ENCODE results near the gene DMWD.
A peak's percentile ranks its signal among the peaks of the same experiment; 100 is the strongest.
"Not testable (repeated sequence)": the region's sequence is repeated elsewhere in the genome, so short reads cannot be mapped to it uniquely, and the experiment has no call there.

The DMWD gene

DNA sequence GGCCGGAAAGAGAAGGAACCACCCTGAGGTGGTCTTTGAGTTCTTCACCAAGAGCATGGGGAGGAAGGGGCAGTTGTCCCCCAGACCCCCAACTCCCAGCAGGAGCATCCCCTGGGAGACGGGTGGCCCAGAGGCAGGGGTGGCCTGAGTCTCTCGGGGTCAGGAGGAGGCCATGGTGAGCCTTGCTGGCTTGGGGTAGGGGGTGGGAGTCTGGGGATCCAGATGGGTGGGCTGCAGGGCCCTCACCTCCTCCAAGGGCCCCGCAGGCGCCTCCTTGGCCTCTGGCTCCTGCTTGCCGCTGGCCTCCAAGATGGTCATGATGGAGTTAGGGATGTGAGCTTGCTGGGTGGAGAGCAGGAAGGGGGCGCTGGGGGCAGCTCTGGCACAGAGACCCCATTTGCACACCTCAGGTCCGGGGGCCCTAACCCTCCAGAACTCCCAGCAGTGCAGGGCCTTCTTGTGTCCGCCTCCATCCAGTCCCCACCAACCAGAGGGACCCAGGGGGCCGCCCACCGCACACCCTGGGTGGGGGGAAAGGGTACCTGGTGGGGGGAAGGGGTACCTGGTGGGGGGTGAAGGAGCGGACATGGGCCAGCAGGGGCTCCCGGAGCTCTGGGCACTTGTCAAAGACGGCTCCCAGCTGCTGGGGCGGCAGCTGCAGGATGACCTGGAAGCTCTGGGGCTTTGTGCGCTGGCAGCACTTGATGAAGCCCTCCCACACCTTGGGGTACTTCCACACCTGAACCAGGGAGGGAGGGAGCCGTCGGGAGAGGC, 23.8 kb upstream of the DMWD start:
- no peak for DNase-seq (ENCODE audit: low spot score)

DNA sequence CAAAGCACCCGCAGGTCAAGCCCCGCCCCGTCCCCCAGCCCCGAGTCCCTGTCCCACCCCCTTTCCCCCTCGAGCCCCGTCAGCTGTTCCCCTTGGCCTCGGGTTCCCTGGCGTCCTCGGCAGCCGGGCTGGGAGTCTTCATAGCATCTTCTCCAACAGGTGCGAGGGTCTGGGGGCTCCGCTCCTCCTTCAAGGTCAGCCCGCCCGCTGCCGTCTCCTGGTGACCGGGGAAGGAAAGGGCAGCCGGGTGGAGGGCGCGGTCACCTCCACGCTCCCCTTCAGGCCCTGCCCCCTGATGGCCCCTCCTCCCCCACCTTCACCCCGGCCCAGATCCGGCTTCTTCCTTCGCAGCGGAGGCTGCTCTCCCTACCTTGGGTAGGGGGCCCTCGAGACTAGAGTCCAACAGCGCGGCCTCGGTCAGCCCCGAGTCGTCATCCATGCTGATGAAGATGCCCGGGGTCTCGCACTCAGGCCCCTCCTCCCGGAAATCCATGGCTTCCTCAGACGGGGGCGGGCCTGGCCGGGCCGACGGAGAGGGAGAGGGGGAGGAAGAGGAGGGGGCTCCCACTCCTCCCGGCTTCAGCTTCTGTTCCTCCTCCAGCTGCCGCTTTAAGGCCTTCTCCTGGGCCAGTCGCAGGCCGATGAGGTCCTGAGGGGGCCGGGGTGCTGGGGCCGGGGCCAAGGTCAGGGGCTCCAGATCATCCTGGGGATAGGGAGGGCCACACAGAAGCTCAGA, 23.0 kb upstream of the DMWD start:
- DNase-seq (ENCODE audit: low spot score): no peak

DNA sequence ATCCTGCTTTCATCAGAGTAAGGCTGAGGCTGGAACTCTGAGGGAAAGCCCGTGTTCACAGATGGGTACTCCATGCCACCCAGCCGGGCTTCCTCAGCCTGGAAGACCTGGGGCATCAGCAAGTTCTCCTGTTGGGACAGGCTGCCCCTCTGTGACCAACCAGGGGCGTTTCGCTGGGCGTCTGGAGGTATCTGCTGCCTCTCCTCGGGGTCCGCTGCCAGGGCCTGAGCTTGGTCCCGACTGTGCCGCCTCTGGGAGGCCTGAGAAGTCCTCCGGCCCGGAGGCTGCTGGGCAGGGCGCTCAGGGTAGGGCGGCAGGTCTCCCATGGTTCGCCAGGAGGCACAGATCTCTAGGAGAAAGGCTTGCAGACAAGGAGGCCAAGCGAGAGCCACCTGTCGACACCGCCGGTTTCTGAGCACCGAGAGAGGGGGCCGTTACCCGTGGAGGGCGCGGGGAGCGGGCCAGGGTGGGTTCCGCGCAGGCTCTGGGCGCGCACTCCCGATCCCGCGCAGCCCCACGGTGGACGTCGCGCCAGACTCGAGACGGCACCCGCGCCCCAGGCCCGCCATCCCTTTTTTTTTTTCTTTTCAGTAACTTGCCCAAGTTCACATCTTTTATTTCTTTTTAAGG, 22.3 kb upstream of the DMWD start, which contains the start of gene RSPH6A:
Gene RSPH6A (minus strand): TSS at position 458 of the 630 bp plus-strand sequence. CDS start 132 bp downstream, at position 326.
- DNase-seq (ENCODE audit: low spot score): no peak

- DNase-seq (ENCODE audit: low spot score): no peak
Observed at GRCh38 chr19:45814166-45814780, 21.6 kb upstream of the DMWD start.

GRCh38 chr19:45812297-45812696, 19.7 kb upstream of the DMWD start:
- DNase-seq (ENCODE audit: low spot score): no peak

DNA sequence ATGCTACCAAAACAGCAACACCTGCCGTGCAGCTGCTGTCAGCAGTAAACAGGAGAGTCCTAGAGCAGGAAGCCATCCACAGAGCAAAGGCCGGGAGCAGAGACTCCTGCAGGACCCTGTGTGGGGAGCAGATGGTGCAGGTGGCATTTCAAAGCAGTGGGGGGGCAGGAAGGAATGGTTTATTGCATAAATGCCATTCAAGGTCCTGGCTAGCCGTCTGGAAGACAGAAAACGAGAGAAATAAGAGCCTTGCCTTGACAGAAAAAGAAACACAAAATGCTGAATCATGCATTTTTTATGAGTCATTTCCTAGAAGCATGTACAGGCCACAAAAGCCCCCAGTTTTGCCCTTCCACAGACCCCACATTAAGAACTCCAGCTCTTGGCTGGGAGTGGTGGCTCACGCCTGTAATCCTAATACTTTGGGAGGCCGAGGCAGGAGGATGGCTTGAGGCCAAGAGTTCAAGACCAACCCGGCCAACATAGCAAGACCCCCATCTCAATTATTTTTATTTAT, 17.1 kb upstream of the DMWD start:
- DNase-seq (ENCODE audit: low spot score): peak; percentile 49

DNA sequence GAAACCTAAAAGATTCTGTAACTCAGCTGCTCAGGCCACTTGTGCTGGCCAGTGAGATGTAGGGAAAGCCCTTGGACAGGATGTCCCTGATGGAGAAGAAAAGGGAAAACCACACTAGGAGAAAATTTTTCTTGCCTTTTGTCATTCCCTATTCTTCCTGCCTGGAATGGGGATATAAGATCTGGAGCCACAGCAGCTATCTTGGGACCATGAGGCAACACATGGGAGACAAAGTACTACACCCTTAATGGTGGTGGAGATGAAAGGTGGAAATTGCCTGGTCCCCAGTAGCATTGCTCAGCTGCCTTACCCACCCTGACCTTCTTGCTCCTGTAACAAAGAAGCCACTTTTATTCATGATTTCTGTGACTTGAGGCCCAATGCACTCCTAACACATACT, 13.1 kb upstream of the DMWD start:
- DNase-seq (ENCODE audit: low spot score): no peak

DNA sequence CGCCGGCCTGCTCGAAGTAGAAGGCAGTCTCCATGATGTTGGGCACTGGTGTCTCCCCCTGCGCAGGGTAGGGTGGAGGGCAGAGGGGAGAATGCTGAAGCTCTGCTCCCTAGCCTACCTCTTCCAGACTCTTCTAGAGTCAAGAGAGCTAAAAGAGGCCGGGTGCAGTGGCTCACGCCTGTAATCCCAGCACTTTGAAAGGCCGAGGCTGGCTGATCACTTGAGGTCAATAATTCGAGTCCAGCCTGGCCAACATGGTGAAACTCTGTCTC, 12.2 kb upstream of the DMWD start:
- no peak for DNase-seq (ENCODE audit: low spot score)

GRCh38 chr19:45804140-45804958, 11.7 kb upstream of the DMWD start:
- DNase-seq (ENCODE audit: low spot score): no peak

DNA sequence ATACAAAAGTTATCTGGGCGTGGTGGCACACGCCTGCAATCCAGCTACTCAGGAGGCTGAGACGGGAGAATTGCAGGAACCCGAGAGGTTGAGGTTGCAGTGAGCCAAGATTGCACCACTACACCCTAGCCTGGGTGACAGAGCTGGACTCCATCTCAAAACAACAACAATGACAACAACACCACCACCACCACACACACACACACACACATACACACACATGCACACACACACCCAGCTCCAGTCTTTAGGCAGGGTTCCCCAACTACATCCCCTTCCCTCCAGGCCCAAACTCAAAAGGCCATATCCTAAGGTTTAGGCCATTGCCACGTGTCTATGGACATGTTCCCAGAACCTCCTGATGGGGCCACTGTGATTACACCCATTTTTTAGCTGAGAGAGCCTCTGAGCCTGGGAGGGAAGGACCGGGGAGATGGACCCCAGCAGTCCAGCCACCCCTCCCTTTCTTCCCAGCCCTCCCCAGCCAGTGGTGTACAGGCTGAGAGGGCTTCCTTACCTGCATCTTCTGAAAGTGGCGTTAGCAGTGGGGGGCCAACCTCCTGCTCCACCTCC, 9.0 kb upstream of the DMWD start:
- no peak for DNase-seq (ENCODE audit: low spot score)

GRCh38 chr19:45800070-45800553, 7.5 kb upstream of the DMWD start:
- DNase-seq (ENCODE audit: low spot score): peak; percentile 68

- not testable (repeated sequence) for DNase-seq (ENCODE audit: low spot score)
Observed at GRCh38 chr19:45799541-45799940, 6.9 kb upstream of the DMWD start.

- DNase-seq (ENCODE audit: low spot score): peak; percentile 93
Observed at GRCh38 chr19:45798995-45799517, 6.4 kb upstream of the DMWD start.

DNA sequence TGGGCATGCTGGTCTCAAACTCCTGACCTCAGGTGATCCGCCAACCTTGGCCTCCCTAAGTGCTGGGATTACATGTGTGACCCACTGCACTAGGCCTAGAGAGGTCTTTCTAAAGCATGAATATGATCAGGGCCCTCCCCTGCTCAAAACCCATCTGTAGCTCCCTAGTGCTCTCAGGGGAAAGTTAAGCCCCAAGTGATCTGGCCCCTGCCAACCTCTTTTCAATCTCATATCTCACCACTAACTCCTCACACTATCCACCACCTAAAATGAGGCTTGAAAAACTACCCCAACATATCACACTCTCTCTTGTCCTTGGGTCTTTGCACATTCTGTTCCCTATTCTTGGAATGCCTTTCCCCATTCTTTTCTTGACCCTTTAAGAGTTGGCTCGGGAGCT, 2.0 kb upstream of the DMWD start:
- DNase-seq (ENCODE audit: low spot score): no peak

DNA sequence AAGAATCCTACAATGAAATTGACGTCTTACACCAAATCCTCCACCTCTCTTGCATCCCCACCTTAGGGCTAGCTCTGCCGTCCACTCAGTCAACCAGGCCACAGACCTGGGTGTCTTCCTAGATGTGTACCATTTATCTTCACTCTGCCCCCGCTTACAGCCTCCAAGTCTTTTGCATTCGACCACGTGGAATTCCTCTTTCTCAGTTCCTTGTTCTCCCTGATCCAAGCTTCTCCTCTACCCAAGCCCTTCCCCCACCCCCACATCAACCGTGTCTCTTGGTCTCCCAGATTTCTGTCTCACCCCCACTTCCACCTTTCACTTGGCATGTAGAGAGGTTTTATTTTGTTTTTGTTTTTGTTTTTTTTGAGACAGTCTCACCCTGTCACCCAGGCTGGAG, 1.2 kb upstream of the DMWD start:
- no peak for DNase-seq (ENCODE audit: low spot score)

- no peak for DNase-seq (ENCODE audit: low spot score)
Observed at GRCh38 chr19:45793178-45793564, 526 bp upstream of the DMWD start.

DNA sequence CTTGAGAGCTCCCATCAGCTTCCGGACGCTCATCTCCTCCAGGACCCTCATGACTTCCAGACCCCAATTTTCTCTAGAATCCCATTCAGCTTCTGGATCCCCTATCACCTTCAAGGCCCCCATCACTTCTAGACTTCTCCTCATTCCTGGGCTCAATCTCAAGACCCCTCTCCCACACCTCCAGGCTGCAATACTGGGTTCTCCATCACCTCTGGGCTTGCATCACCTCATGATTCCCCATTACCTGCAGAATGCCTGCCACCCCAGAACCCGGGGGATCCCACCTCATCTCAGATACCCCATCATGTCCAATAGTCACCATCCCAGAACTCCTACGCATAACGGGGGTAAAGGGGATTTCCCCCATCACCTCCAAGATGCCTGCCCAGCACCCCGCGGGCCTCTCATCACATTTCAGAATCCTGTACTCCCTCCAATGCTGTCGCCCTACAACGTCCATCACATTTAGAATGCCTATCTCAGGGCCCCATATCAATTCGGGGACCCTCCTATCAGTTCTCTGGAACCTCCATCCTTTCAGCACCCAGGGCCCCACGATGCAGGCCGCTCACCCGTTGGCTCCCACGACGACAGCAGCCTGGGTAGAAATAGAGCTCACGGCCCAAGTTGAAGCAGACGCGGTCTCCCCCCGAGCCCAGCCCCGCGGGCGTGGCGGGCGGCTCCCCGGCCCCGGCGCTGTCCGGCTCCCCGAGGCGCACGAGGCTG, 738 bp downstream of the DMWD start:
- no peak for DNase-seq (ENCODE audit: low spot score)

DNA sequence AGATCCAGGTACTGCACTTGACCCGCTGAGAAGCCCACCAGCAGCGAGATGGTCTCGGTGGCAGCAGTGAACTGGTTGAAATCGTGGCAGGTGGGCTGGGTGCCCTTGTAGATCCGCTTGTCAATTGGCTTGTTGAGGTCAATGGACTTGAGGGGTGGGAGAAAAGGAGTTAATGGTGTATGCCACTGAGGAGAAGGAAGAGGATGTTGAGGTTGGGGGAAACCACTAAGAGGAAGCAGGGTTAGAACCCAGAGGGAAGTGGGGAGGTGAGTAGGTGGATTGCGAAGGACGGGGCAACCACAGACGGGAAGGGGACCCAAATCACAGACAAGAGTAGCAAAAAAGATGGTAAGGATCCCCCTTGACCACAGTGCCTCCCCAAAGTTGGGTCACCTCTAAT, 1.7 kb downstream of the DMWD start:
- DNase-seq (ENCODE audit: low spot score): no peak

DNA sequence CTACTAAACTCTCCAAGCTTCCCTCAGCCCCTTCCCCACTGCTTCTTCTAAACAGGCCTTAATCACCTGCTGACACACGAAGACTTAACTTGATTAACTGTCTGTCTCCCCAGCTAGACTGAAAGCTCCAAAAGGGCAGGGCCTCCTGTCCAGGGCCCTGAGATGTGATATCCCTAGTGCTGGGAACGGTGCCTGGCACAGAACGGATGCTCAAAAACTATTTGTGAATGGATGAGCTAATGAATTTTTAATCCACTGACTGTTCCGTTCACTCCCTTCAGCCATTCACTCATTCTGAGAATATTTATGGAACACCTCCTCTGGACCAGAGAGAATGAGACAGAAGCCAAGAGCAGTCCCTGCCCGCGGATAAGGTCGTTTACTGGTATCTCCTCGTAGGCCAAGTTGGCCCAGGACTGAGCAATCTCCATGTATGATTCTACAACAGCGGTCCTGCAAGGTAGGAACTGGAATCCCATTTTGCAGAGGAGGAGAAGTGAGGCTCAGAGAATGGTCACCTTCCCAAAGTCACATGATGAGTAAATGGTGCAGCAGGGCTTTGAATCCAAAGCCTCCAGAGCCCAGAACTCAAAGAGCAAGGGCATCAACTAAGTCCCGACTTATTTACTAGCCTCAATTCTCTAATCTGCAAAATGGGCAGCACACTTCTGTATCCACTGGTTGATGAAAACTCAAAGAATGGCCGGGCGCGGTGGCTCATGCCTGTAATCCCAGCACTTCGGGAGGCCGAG, 3.4 kb downstream of the DMWD start:
- DNase-seq (ENCODE audit: low spot score): no peak

DNA sequence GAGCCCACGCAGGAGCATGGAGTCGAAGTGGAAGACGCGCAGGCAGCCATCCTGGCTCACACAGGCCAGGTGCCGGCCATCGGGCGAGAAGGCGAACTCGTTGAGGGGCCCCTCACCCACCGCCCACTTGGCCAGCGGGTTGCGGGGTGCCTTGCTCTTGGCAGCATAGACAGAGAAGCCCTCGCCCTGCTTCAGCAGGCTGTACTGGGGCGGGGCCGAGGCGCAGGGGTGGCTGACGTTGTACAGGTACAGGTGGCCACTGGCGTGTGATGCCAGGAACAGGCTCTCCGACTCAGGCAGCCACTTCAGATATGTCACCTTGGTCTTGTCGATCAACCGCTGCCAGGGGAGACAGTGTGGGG, 6.1 kb downstream of the DMWD start:
- DNase-seq (ENCODE audit: low spot score): no peak

All from hepatic stellate cell (primary cell).